Measurements from ENCODE around the gene AKAP13. TPM values are rescaled to one million over a fixed set of nuclear protein-coding genes. Genes with fewer than 3 reads are reported as not detected.
"Not testable (repeated sequence)": the region's sequence is repeated elsewhere in the genome, so short reads cannot be mapped to it uniquely, and the experiment has no call there.

The AKAP13 gene
- total RNA-seq, 1 donor from 2014 or later, result 114 TPM

DNA sequence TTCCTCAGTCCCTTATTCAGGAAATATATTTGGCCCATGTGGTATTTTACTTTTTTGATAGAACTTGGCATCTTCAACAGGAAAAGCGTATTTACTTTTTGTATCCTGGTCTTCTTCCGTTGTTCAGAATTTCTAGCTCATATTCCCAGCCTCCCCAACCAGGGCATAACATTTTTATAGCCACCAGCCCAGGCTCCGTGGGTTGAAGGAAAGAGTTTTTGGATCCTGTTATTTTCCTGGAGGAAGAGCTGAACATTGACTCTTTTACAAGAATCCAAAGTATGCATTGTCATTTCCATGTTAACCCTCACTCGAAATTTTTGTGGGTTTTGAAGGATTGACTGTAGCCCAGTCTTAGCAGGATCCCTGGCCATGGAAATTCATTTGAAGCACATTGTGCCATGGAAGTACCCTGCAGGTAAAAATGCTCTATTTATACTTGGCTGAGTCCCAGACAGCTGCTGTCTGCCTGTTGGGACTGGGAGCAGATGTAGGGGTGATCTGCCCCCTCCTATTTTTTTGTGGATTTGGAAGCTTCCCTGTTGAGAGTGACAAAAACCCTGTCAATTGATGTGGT is 98.8 kb downstream of the AKAP13 start:
- TF ChIP-seq, protein P1, sequence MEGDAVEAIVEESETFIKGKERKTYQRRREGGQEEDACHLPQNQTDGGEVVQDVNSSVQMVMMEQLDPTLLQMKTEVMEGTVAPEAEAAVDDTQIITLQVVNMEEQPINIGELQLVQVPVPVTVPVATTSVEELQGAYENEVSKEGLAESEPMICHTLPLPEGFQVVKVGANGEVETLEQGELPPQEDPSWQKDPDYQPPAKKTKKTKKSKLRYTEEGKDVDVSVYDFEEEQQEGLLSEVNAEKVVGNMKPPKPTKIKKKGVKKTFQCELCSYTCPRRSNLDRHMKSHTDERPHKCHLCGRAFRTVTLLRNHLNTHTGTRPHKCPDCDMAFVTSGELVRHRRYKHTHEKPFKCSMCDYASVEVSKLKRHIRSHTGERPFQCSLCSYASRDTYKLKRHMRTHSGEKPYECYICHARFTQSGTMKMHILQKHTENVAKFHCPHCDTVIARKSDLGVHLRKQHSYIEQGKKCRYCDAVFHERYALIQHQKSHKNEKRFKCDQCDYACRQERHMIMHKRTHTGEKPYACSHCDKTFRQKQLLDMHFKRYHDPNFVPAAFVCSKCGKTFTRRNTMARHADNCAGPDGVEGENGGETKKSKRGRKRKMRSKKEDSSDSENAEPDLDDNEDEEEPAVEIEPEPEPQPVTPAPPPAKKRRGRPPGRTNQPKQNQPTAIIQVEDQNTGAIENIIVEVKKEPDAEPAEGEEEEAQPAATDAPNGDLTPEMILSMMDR (IDR thresholded peaks at IDR 0.05; ENCODE audit: unreplicated experiment), result no peak
- DNase-seq (ENCODE audit: low spot score, unreplicated experiment), result no peak
- no peaks in the 10 kb centered on the region for H3K9me3 Mint-ChIP-seq (ENCODE audit: low read depth)
- H3K4me1 Mint-ChIP-seq (ENCODE audit: low read depth), result peaks cover 39% of the 10 kb centered on the region
- H3K4me3 Mint-ChIP-seq (ENCODE audit: low read depth), result no peak overlapping the region
- H3K27ac Mint-ChIP-seq, result peak overlapping the region; percentile 48
- H3K27me3 Mint-ChIP-seq, result no peaks in the 10 kb centered on the region
- H3K36me3 Mint-ChIP-seq (ENCODE audit: insufficient read depth), result no peaks in the 10 kb centered on the region

DNA sequence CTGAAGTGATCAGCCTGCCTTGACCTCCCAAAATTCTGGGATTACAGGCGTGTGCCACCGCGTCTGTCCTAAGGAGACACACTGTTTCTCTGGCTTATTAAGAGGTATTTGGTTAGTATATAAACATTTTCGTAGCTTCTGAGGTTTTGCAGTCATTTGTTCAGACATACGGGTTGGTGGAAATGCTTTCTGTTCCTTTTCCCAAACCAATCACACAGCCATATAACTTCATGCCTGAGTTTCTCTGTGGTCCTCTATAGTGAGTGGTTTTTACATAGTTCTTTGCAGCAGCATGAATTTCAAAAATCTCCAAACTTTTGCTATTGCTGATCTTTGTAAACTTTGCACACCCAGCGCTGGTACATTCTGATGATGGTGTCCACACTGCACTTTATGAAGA is 100.5 kb downstream of the AKAP13 start:
- TF ChIP-seq, protein P1 (IDR thresholded peaks at IDR 0.05; ENCODE audit: unreplicated experiment), result no peak
- no peaks in the 10 kb centered on the region for H3K36me3 Mint-ChIP-seq (ENCODE audit: insufficient read depth)
- DNase-seq (ENCODE audit: low spot score, unreplicated experiment), result no peak
- no peaks in the 10 kb centered on the region for H3K9me3 Mint-ChIP-seq (ENCODE audit: low read depth)
- H3K27me3 Mint-ChIP-seq, result no peaks in the 10 kb centered on the region
- peaks cover 31% of the 10 kb centered on the region for H3K4me1 Mint-ChIP-seq (ENCODE audit: low read depth)
- H3K4me3 Mint-ChIP-seq (ENCODE audit: low read depth), result no peak overlapping the region
- peak overlapping the region; percentile 73 for H3K27ac Mint-ChIP-seq

DNA sequence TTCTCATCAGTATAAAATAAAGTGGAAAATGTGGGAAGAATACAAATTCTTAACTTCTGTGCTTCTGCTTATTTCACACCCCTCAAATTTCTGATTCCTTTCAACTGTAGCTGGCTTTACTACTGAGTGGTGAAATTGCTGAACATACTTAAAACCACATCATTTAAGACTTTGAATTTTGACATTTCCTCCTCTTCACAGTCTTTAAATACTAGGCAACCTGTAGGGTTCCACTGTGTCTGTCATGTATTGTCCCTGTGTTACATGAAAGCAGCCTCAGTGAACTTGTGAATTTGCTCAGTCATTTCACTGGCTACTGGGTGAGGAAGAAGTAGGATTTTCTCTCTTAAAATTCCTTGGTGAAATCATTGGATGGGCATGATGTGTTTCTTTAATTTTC is 101.1 kb downstream of the AKAP13 start:
- H3K27me3 Mint-ChIP-seq; H3K4me3 Mint-ChIP-seq (ENCODE audit: low read depth); H3K36me3 Mint-ChIP-seq (ENCODE audit: insufficient read depth); DNase-seq (ENCODE audit: low spot score, unreplicated experiment); H3K27ac Mint-ChIP-seq; H3K9me3 Mint-ChIP-seq (ENCODE audit: low read depth): not testable (repeated sequence)
- H3K4me1 Mint-ChIP-seq (ENCODE audit: low read depth), result peaks cover 30% of the 10 kb centered on the region

DNA sequence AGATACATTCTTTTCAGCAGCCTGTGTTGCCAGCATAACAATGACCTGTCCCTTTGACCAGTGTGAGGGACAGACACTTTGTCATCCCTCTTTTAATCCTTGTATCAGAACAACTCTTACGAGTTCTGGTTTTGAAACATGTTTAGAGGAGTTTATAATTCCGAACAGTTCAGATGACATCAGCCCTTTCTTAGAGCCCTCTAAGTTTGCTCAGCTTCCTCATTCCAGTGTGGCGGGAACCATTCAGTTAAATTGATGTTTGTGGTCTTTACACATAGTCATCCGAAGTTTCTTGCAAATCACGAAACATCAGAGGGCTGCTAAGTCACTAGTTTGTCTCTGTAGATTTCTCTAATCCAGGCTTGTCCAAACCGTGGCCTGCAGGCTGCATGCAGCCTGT is 102.5 kb downstream of the AKAP13 start:
- Mint-ChIP-seq H3K4me1 (ENCODE audit: low read depth) (peaks cover 27% of the 10 kb centered on the region), H3K27ac (peak overlapping the region; percentile 84), H3K9me3 (ENCODE audit: low read depth) (no peaks in the 10 kb centered on the region), H3K27me3 (no peaks in the 10 kb centered on the region), H3K4me3 (ENCODE audit: low read depth) (no peak overlapping the region), H3K36me3 (ENCODE audit: insufficient read depth) (peaks cover 1% of the 10 kb centered on the region)
- TF ChIP-seq, protein P1 (IDR thresholded peaks at IDR 0.05; ENCODE audit: unreplicated experiment), result no peak
- no peak for DNase-seq (ENCODE audit: low spot score, unreplicated experiment)

DNA sequence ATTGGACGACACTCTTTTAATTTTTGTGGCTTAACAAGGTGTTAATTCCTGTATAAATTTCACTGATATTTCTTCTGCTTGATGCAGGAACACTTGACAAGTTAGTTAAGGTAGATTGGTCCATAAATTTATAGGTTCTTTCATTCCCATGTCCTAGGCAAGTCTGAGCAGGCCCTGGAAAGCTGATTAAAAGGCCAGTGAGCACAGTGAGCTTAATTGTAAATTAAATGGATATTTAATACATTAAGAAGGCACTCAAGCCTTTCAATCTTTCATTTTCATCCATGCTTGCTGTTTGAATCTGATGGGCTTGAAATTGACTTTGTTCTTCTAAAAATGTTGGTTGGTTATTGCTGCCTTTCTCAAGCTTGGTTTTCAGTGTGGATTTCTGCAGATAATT is 103.6 kb downstream of the AKAP13 start:
- Mint-ChIP-seq H3K27ac (peak overlapping the region; percentile 75), H3K4me1 (ENCODE audit: low read depth) (peaks cover 32% of the 10 kb centered on the region)
- not testable (repeated sequence) for H3K36me3 Mint-ChIP-seq (ENCODE audit: insufficient read depth); H3K27me3 Mint-ChIP-seq; H3K4me3 Mint-ChIP-seq (ENCODE audit: low read depth); DNase-seq (ENCODE audit: low spot score, unreplicated experiment); H3K9me3 Mint-ChIP-seq (ENCODE audit: low read depth)

DNA sequence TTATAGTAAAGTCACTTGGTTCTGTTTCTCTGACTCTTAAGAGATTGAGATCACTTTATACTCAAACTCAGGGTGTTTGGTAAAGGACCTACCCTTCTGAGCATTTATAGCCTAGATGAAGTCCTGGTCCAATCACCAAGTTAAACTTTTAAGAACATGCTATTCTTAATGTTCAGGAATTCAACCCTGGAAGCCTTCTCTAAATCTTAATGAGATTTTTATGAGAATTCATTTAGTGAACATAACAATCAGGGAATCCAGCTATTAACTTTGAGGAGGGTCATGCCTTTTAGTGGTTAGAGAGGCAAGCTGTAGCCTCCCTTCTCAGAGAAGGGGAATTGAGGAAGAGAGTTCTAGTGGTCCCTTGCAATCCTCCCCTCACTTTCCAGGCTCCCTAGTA is 104.5 kb downstream of the AKAP13 start:
- not testable (repeated sequence) for DNase-seq (ENCODE audit: low spot score, unreplicated experiment); H3K27ac Mint-ChIP-seq; H3K36me3 Mint-ChIP-seq (ENCODE audit: insufficient read depth); H3K27me3 Mint-ChIP-seq; H3K9me3 Mint-ChIP-seq (ENCODE audit: low read depth); H3K4me3 Mint-ChIP-seq (ENCODE audit: low read depth)
- peaks cover 36% of the 10 kb centered on the region for H3K4me1 Mint-ChIP-seq (ENCODE audit: low read depth)

DNA sequence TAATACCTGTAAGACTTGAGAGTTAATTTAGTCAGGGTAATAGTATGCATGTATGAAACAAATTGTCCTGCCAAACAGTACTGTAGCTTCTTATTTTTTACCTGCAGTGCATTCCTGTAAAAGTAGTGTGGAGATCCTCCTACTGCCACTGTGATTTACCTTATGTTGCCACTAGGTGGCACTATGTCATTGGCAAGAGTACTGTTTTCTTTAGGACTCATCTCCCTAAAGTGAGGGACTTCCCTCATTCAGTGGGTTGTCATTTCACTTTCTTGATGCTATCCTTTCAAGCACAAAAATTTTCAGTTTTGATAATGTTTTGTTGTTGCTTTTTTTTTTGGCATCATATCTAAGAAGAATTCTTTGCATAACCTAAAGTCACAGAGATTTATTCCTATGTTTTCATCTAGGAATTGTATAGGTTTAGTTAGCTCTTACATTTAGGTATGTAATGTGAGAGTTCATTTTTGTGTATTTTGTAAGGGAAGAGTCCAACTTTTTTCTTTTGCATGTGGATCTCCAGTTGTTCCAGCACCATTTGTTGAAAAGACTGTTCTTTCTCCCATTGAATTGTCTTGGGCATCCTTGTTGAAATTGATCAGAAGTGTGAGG is 105.7 kb downstream of the AKAP13 start:
- peak; percentile 37 for DNase-seq (ENCODE audit: low spot score, unreplicated experiment)
- peaks cover 4% of the 10 kb centered on the region for H3K36me3 Mint-ChIP-seq (ENCODE audit: insufficient read depth)
- H3K4me1 Mint-ChIP-seq (ENCODE audit: low read depth), result peaks cover 46% of the 10 kb centered on the region
- no peak overlapping the region for H3K27ac Mint-ChIP-seq
- H3K9me3 Mint-ChIP-seq (ENCODE audit: low read depth), result no peaks in the 10 kb centered on the region
- TF ChIP-seq, protein P1 (IDR thresholded peaks at IDR 0.05; ENCODE audit: unreplicated experiment), result peak; percentile 69
- H3K27me3 Mint-ChIP-seq, result no peaks in the 10 kb centered on the region
- H3K4me3 Mint-ChIP-seq (ENCODE audit: low read depth), result no peak overlapping the region

DNA sequence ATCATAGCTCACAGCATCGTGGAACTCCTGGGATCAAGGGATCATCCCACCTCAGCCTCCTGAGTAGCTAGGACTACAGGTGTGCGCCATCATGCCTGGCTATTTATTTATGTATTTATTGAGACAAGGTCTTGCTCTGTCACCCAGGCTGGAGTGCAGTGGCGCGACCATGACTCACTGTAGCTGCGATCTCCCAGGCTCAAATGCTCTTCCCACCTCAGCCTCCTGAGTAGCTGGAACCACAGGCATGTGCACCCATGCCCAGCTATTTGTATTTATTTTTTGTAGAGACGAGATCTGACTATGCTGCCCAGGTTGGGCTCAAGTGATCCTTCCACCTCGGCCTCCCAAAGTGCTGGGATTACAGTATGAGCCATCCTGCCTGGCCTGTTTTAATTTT is 107.4 kb downstream of the AKAP13 start:
- not testable (repeated sequence) for H3K27me3 Mint-ChIP-seq; H3K9me3 Mint-ChIP-seq (ENCODE audit: low read depth); DNase-seq (ENCODE audit: low spot score, unreplicated experiment); H3K4me3 Mint-ChIP-seq (ENCODE audit: low read depth); H3K27ac Mint-ChIP-seq; H3K36me3 Mint-ChIP-seq (ENCODE audit: insufficient read depth)
- peaks cover 31% of the 10 kb centered on the region for H3K4me1 Mint-ChIP-seq (ENCODE audit: low read depth)

Measured in progenitor cell of endocrine pancreas (in vitro differentiated cells).